ENCODE results near the gene AADAT.
"Not testable (repeated sequence)": the region's sequence is repeated elsewhere in the genome, so short reads cannot be mapped to it uniquely, and the experiment has no call there.

The AADAT gene

GRCh38 chr4:170049766-170050165 is 40.0 kb downstream of the AADAT start:
- TF ChIP-seq L3MBTL2 (conservative IDR thresholded peaks at IDR 0.05) (no peak), ZNF384 (IDR thresholded peaks at IDR 0.05) (no peak), CTBP1 (IDR thresholded peaks at IDR 0.05; ENCODE audit: borderline replicate concordance) (no peak), TARDBP (IDR thresholded peaks at IDR 0.05) (no peak), SUZ12 (IDR thresholded peaks at IDR 0.05) (no peak), ELF4 (IDR thresholded peaks at IDR 0.05) (no peak), LEF1 (IDR thresholded peaks at IDR 0.05; ENCODE audit: borderline replicate concordance) (no peak)
- no peak for DNase-seq (ENCODE audit: extremely low spot score)
- ChIA-PET CTCF (interaction anchor here (5.4 kb wide), 1 partner anchor 240 kb away, joined by 54 read pairs; no protein-coding TSS in a partner anchor), POLR2A (no interaction called here)

GRCh38 chr4:170047771-170048354 is 41.9 kb downstream of the AADAT start:
- peak; percentile 36 for DNase-seq (ENCODE audit: extremely low spot score)
- ChIA-PET POLR2A (interaction anchor here (0.6 kb wide), 1 partner anchor 569 kb away, joined by 3 read pairs; no protein-coding TSS in a partner anchor), CTCF (interaction anchor here (0.9 to 5.4 kb wide), 5 partner anchors 10 to 248 kb away, joined by 3 to 54 read pairs (median 4); no protein-coding TSS in a partner anchor)
- TF ChIP-seq ELF4 (IDR thresholded peaks at IDR 0.05) (no peak), ZNF384 (IDR thresholded peaks at IDR 0.05) (no peak), FOXA1 (IDR thresholded peaks at IDR 0.05) (no peak), FOXK2 (IDR thresholded peaks at IDR 0.05) (no peak), SP1 (IDR thresholded peaks at IDR 0.05) (no peak), HDGF (IDR thresholded peaks at IDR 0.05; ENCODE audit: borderline replicate concordance) (no peak), L3MBTL2 (conservative IDR thresholded peaks at IDR 0.05) (no peak), ARNT (IDR thresholded peaks at IDR 0.05) (no peak), FOXM1 (IDR thresholded peaks at IDR 0.05; ENCODE audit: borderline replicate concordance) (no peak), CTBP1 (IDR thresholded peaks at IDR 0.05; ENCODE audit: borderline replicate concordance) (no peak), SUZ12 (IDR thresholded peaks at IDR 0.05) (no peak), BHLHE40 (IDR thresholded peaks at IDR 0.05; ENCODE audit: borderline replicate concordance) (no peak), NFRKB (IDR thresholded peaks at IDR 0.05) (no peak), LEF1 (IDR thresholded peaks at IDR 0.05; ENCODE audit: borderline replicate concordance) (no peak), TARDBP (IDR thresholded peaks at IDR 0.05) (no peak), PKNOX1 (IDR thresholded peaks at IDR 0.05) (no peak)

GRCh38 chr4:170046156-170046555 is 43.6 kb downstream of the AADAT start:
- POLR2A ChIA-PET; DNase-seq (ENCODE audit: extremely low spot score); CTCF ChIA-PET: not testable (repeated sequence)

GRCh38 chr4:170040031-170040680 is 49.6 kb downstream of the AADAT start:
- POLR2A ChIA-PET = interaction anchor here (1.7 kb wide), 1 partner anchor 13 kb away, joined by 5 read pairs; no protein-coding TSS in a partner anchor
- CTCF ChIA-PET = no interaction called here
- no peak for TF ChIP-seq FOXA1 (IDR thresholded peaks at IDR 0.05)
- no peak for TF ChIP-seq CTBP1 (IDR thresholded peaks at IDR 0.05; ENCODE audit: borderline replicate concordance)
- no peak for TF ChIP-seq ZNF384 (IDR thresholded peaks at IDR 0.05)
- no peak for TF ChIP-seq FOXM1 (IDR thresholded peaks at IDR 0.05; ENCODE audit: borderline replicate concordance)
- TF ChIP-seq BHLHE40 (IDR thresholded peaks at IDR 0.05; ENCODE audit: borderline replicate concordance) = no peak
- TF ChIP-seq NFRKB (IDR thresholded peaks at IDR 0.05) = no peak
- no peak for TF ChIP-seq LEF1 (IDR thresholded peaks at IDR 0.05; ENCODE audit: borderline replicate concordance)
- TF ChIP-seq HDGF (IDR thresholded peaks at IDR 0.05; ENCODE audit: borderline replicate concordance) = no peak
- TF ChIP-seq ELF4 (IDR thresholded peaks at IDR 0.05) = no peak
- TF ChIP-seq ARNT (IDR thresholded peaks at IDR 0.05) = no peak
- no peak for TF ChIP-seq SP1 (IDR thresholded peaks at IDR 0.05)
- TF ChIP-seq SUZ12 (IDR thresholded peaks at IDR 0.05) = no peak
- no peak for TF ChIP-seq PKNOX1 (IDR thresholded peaks at IDR 0.05)
- no peak for TF ChIP-seq L3MBTL2 (conservative IDR thresholded peaks at IDR 0.05)
- TF ChIP-seq TARDBP (IDR thresholded peaks at IDR 0.05) = no peak
- no peak for TF ChIP-seq FOXK2 (IDR thresholded peaks at IDR 0.05)
- no peak for DNase-seq (ENCODE audit: extremely low spot score)

GRCh38 chr4:170038769-170039168 is 51.0 kb downstream of the AADAT start:
- CTCF ChIA-PET = no interaction called here
- POLR2A ChIA-PET = no interaction called here

GRCh38 chr4:170038232-170038631 is 51.5 kb downstream of the AADAT start:
- no peak for TF ChIP-seq ELF4 (IDR thresholded peaks at IDR 0.05)
- no peak for TF ChIP-seq ZNF384 (IDR thresholded peaks at IDR 0.05)
- no peak for TF ChIP-seq L3MBTL2 (conservative IDR thresholded peaks at IDR 0.05)
- no peak for TF ChIP-seq ARNT (IDR thresholded peaks at IDR 0.05)
- no peak for TF ChIP-seq PKNOX1 (IDR thresholded peaks at IDR 0.05)
- no peak for TF ChIP-seq CTBP1 (IDR thresholded peaks at IDR 0.05; ENCODE audit: borderline replicate concordance)
- TF ChIP-seq FOXA1 (IDR thresholded peaks at IDR 0.05) = no peak
- no peak for TF ChIP-seq FOXK2 (IDR thresholded peaks at IDR 0.05)
- no peak for TF ChIP-seq TARDBP (IDR thresholded peaks at IDR 0.05)
- TF ChIP-seq FOXM1 (IDR thresholded peaks at IDR 0.05; ENCODE audit: borderline replicate concordance) = no peak
- no peak for TF ChIP-seq SUZ12 (IDR thresholded peaks at IDR 0.05)
- TF ChIP-seq BHLHE40 (IDR thresholded peaks at IDR 0.05; ENCODE audit: borderline replicate concordance) = no peak
- no peak for TF ChIP-seq SP1 (IDR thresholded peaks at IDR 0.05)
- TF ChIP-seq LEF1 (IDR thresholded peaks at IDR 0.05; ENCODE audit: borderline replicate concordance) = no peak
- no peak for TF ChIP-seq NFRKB (IDR thresholded peaks at IDR 0.05)
- no peak for TF ChIP-seq HDGF (IDR thresholded peaks at IDR 0.05; ENCODE audit: borderline replicate concordance)
- ChIA-PET POLR2A (no interaction called here), CTCF (no interaction called here)
- DNase-seq (ENCODE audit: extremely low spot score) = no peak

More at GRCh38 chr4:170038769-170039168, 51.0 kb downstream of the AADAT start:
- DNase-seq (ENCODE audit: extremely low spot score) = no peak
- no peak for TF ChIP-seq ELF4 (IDR thresholded peaks at IDR 0.05)
- TF ChIP-seq BHLHE40 (IDR thresholded peaks at IDR 0.05; ENCODE audit: borderline replicate concordance) = no peak
- TF ChIP-seq ARNT (IDR thresholded peaks at IDR 0.05) = no peak
- TF ChIP-seq NFRKB (IDR thresholded peaks at IDR 0.05) = no peak
- no peak for TF ChIP-seq LEF1 (IDR thresholded peaks at IDR 0.05; ENCODE audit: borderline replicate concordance)

Measured in HEK293T (cell line).